Right atrium auricular region (tissue), 2 donors: ENCODE measurements around the gene C1orf116. TPM values are rescaled to one million over a fixed set of nuclear protein-coding genes. Genes with fewer than 3 reads are reported as not detected.
A peak's percentile ranks its signal among the peaks of the same experiment; 100 is the strongest.

ENCODE experiments used
- DNase-seq: peaks from one replicate; pipeline ENCODE4 v3.0.0-alpha.2; 2019; ENCODE audit warnings: low spot score
- H3K27ac ChIP-seq, 2 donors: fragments of 200-600 bp; sonication (generic); 1 replicate in 1 of 2; 2 replicates in 1 of 2; pipeline ENCODE4 v1.5.1; 2016 to 2019
- H3K27me3 ChIP-seq, 2 donors: fragments of 200-600 bp; sonication (generic); one replicate each; pipeline versions ENCODE4 v1.5.1 to v1.6.0; 2017 to 2019
- H3K36me3 ChIP-seq: fragments of 200-600 bp; sonication (generic); one replicate; pipeline ENCODE4 v1.5.1; 2016
- H3K4me1 ChIP-seq, 2 donors: fragments of 200-600 bp; sonication (generic); one replicate each; pipeline versions ENCODE4 v1.5.1 to v1.6.0; 2017 to 2019
- H3K4me3 ChIP-seq, 2 donors: fragments of 200-600 bp; sonication (generic); 1 replicate in 1 of 2; 2 replicates in 1 of 2; pipeline ENCODE4 v1.5.1; 2017 to 2019; ENCODE audit warnings: mild to moderate bottlenecking in 1 of 2, moderate library complexity in 1 of 2
- H3K9me3 ChIP-seq, 2 donors: fragments of 200-600 bp; sonication (generic); one replicate each; pipeline ENCODE4 v1.5.1; 2019
- total RNA-seq, 2 donors: library from RNA; depleted of rRNA; stranded (reverse); fragments of >200 nt; gene quantifications; one replicate each; pipeline ENCODE4 v1.1.0, GENCODE V29; 2016
- TF ChIP-seq, protein P1 (sequence below), 2 donors: fragments of 200-600 bp; sonication (generic); IDR thresholded peaks; one replicate each; pipeline ENCODE4 v1.5.1; 2019; ENCODE audit warnings: antibody characterized with exemption in 2 of 2

The C1orf116 gene
- total RNA-seq, 2 donors from 2014 or later: 0.07 to 0.35 TPM

DNA sequence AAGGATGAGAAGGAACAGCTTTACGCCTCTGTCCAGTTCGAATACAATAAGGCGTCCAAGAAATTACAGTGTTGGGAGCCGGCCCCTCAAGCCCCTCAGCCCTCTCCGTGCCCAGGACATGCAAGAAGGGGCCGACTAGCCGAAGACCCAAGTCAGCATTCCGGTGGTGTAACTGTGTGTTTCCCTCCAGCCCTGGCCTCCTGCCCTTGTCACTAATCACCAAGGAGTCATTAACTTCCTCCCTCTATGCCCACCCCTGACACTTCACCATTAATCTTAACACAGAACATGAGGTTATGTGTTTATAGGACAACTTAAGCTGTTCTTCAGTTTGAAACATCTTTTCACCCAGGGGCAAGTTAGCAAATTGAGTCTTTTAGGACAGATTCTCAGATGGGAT, 39.7 kb upstream of the C1orf116 start:
- TF ChIP-seq, protein P1, sequence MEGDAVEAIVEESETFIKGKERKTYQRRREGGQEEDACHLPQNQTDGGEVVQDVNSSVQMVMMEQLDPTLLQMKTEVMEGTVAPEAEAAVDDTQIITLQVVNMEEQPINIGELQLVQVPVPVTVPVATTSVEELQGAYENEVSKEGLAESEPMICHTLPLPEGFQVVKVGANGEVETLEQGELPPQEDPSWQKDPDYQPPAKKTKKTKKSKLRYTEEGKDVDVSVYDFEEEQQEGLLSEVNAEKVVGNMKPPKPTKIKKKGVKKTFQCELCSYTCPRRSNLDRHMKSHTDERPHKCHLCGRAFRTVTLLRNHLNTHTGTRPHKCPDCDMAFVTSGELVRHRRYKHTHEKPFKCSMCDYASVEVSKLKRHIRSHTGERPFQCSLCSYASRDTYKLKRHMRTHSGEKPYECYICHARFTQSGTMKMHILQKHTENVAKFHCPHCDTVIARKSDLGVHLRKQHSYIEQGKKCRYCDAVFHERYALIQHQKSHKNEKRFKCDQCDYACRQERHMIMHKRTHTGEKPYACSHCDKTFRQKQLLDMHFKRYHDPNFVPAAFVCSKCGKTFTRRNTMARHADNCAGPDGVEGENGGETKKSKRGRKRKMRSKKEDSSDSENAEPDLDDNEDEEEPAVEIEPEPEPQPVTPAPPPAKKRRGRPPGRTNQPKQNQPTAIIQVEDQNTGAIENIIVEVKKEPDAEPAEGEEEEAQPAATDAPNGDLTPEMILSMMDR (IDR thresholded peaks at IDR 0.05): no peak
- no peaks in the 10 kb centered on the region for H3K9me3 ChIP-seq
- peaks cover 51% of the 10 kb centered on the region for H3K36me3 ChIP-seq
- DNase-seq: no peak
- no peak overlapping the region for H3K4me3 ChIP-seq
- H3K4me1 ChIP-seq: peaks cover 0 to 5% of the 10 kb centered on the region in 2 donors
- H3K27me3 ChIP-seq: no peaks in the 10 kb centered on the region
- H3K27ac ChIP-seq: no peak overlapping the region

DNA sequence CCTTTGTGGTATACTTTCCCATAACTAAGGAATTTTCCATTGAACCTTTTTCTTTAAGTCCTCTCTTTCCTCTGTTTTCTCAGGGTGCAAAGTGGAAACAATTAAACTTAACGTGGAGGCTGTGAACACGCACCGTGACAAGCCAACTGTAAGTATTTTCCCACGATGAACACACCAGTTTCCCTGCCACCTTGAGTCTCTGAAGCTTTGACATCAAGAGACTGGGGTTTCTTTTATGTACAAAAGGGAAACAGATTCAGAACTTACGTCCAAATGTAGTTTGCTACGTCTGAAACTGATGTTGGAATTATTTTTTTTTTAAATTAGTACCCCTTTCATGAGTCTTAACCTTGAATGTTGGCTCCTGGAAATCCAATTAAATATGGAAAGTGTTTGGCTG, 38.9 kb upstream of the C1orf116 start:
- Histone ChIP-seq H3K27ac (no peak overlapping the region), H3K36me3 (peaks cover 56% of the 10 kb centered on the region), H3K4me3 (no peak overlapping the region), H3K27me3 (no peaks in the 10 kb centered on the region), H3K4me1 (no peaks in the 10 kb centered on the region), H3K9me3 (no peaks in the 10 kb centered on the region)
- TF ChIP-seq, protein P1 (IDR thresholded peaks at IDR 0.05): no peak
- DNase-seq: no peak

DNA sequence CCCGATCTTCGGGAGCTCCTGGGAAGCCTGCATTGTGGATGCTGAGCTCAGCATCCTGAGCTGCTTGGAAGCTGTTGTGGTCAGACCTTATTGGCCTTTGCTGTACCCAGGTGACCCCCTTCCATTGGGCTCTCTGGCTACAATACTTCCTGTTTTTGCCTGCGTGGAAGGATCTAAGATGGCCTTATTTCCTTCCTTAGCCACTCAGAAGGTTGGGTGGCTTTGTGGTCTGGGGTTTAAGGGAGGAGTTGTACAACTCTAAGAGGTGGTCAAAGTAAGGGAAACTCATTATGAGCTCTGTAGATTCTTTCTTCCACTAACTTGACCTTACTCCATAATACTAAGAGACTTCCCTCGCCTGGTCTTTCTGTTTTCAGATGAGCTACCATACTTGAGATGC, 38.3 kb upstream of the C1orf116 start:
- Histone ChIP-seq H3K36me3 (peaks cover 62% of the 10 kb centered on the region), H3K27ac (peak overlapping the region; percentile 19 to 42), H3K4me1 (no peaks in the 10 kb centered on the region)

DNA sequence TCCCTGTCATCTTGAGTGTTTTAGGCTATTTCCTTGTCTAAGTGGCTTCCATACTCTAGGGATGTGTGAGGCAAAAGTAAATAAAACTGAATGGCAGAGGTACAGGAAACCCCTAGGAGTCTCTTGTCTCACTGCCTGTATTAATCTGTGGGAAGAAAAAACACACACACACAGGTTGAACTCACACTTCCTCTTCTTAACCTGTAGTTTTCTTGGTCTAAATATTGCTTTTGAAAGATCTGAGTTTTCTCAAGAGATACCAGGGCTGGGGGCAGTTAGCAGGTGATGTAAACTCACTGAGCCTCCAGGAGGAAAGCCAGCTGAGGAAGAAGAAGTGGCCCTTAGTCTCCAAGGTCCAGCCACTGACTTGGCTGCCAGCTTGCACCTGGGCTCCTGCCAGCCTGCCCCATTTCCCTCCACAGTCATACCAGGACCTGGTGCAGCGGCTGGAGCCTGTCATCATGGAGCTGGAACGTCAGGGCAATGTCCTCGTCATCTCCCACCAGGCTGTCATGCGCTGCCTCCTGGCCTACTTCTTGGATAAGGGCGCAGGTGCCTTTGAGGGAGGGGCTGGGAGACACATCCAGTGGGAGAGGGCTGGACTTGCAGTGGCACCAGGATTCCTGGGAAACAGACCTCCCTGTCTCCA, 37.4 kb upstream of the C1orf116 start:
- peaks cover 66% of the 10 kb centered on the region for H3K36me3 ChIP-seq
- no peaks in the 10 kb centered on the region for H3K9me3 ChIP-seq
- no peak overlapping the region for H3K4me3 ChIP-seq
- H3K4me1 ChIP-seq: no peaks in the 10 kb centered on the region
- no peaks in the 10 kb centered on the region for H3K27me3 ChIP-seq
- no peak for DNase-seq
- TF ChIP-seq, protein P1 (IDR thresholded peaks at IDR 0.05): no peak
- peak overlapping the region; percentile 19 to 42 for H3K27ac ChIP-seq

More for the DNA sequence above, 38.3 kb upstream of the C1orf116 start:
- Histone ChIP-seq H3K9me3 (no peaks in the 10 kb centered on the region), H3K4me3 (no peak overlapping the region), H3K27me3 (no peaks in the 10 kb centered on the region)
- TF ChIP-seq, protein P1 (IDR thresholded peaks at IDR 0.05): no peak
- no peak for DNase-seq

DNA sequence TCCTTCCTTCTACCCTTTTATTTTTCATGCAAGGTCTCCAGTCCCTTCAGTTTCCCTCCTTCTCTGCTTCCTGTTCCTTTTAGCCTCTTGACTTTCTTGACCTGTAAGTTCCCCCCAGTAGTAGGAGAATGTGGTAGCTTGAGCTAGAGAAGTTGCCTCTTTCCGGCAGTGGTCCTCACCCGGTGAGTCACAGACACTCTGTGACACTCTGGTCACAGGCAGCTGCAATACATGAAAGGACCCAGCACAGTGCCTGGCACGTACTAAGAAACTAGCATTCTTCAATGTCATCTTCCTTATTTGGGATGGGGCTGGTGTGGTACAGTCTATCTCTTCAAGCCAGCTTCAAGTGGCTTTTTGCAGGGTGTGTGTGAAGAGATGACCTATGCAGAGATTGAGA, 36.5 kb upstream of the C1orf116 start:
- Histone ChIP-seq H3K9me3 (no peaks in the 10 kb centered on the region), H3K4me1 (peaks cover 0 to 2% of the 10 kb centered on the region in 2 donors), H3K27me3 (no peaks in the 10 kb centered on the region), H3K4me3 (no peak overlapping the region), H3K27ac (peak overlapping the region; percentile 19 to 40), H3K36me3 (peaks cover 67% of the 10 kb centered on the region)
- DNase-seq: no peak
- TF ChIP-seq, protein P1 (IDR thresholded peaks at IDR 0.05): no peak

DNA sequence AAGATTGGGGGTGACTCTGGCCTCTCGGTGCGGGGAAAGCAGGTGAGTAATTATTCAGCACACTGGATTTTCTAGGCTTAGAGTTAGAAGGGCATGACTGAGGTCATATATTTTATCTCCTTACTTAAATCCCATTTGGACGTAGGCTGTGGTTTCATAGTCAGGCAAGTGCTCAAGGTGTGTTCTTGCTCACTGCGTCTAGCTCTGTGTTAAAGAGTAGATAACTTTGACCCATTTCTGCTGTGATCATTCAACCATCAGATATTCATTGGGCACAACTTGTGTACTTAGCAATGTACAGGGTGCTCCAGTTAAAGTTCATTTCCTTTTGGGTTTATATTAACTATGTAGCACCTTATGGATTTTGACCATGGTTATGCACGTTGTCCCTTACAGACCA, 35.1 kb upstream of the C1orf116 start:
- TF ChIP-seq, protein P1 (IDR thresholded peaks at IDR 0.05): no peak
- peaks cover 76% of the 10 kb centered on the region for H3K36me3 ChIP-seq
- H3K27me3 ChIP-seq: no peaks in the 10 kb centered on the region
- no peak overlapping the region for H3K27ac ChIP-seq
- H3K4me1 ChIP-seq: peaks cover 0 to 5% of the 10 kb centered on the region in 2 donors
- H3K4me3 ChIP-seq: no peak overlapping the region
- no peaks in the 10 kb centered on the region for H3K9me3 ChIP-seq
- no peak for DNase-seq
